ENCODE measurements around the gene TGFB1. TPM values are rescaled to one million over a fixed set of nuclear protein-coding genes. Genes with fewer than 3 reads are reported as not detected.
"Not testable (repeated sequence)": the region's sequence is repeated elsewhere in the genome, so short reads cannot be mapped to it uniquely, and the experiment has no call there.

TGFB1 gene
- total and polyA plus RNA-seq, 7 experiments from 2014 or later = 31.4 to 322 (median 97.4) TPM

DNA sequence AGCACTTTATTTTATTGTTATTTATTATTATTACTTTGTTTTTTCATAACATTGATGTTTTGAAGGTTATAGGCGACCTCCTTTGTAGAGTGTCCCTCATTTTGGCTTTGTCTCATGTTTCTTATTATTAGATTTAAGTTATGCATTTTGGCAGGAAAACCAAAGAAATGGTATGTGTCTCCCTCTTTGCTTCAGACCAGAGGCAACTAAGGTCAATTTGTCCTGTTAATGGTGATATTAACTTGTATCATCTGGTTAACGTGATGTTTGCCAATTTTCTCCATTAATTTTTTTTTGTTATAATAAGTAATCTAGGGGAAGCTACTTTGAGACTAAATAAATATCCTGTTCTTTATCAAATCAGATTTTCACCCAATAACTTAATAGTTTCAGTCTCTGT is 18.8 kb upstream of the TGFB1 start:
- Mint-ChIP-seq H3K36me3 (peaks cover 0 to 2% (median 0%) of the 10 kb centered on the region in 5 donors), H3K4me1 (peaks cover 11 to 21% (median 15%) of the 10 kb centered on the region in 7 donors), H3K4me3 (no peak overlapping the region), H3K27me3 (no peaks in the 10 kb centered on the region), H3K9me3 (no peaks in the 10 kb centered on the region), H3K27ac (no peak overlapping the region)
- no peaks in the 10 kb centered on the region for H3K9me3 ChIP-seq (ENCODE audit: control insufficient read depth in 2 of 3, low read length in 3 of 3)
- ChIA-PET CTCF (interaction anchor here (0.6 to 1.0 kb wide), 2 partner anchors 83 to 84 kb away, joined by 3 to 6 read pairs; no protein-coding TSS in a partner anchor), POLR2A (interaction anchor here (0.5 to 1.4 kb wide), 3 partner anchors 8 to 694 kb away, joined by 3 to 6 read pairs (median 4); partner anchors contain the start of gene B9D2)
- H3K4me1 ChIP-seq (ENCODE audit: control insufficient read depth in 2 of 2, insufficient read depth in 2 of 2, low read length in 2 of 2) = peaks cover 0 to 4% of the 10 kb centered on the region in 2 donors
- no peak overlapping the region for H3K4me3 ChIP-seq (ENCODE audit: low read length)
- no peaks in the 10 kb centered on the region for H3K27me3 ChIP-seq (ENCODE audit: control insufficient read depth in 2 of 2, insufficient read depth in 2 of 2, low read length in 2 of 2)
- intact Hi-C loops (cut with micrococcal nuclease) = no loop called here
- no peak overlapping the region for H3K27ac ChIP-seq (ENCODE audit: low read depth, low read length)
- DNase-seq (no peak), ATAC-seq (no peak)
- no peaks in the 10 kb centered on the region for H3K36me3 ChIP-seq (ENCODE audit: control insufficient read depth in 2 of 3, insufficient read depth in 3 of 3, low read length in 3 of 3)

DNA sequence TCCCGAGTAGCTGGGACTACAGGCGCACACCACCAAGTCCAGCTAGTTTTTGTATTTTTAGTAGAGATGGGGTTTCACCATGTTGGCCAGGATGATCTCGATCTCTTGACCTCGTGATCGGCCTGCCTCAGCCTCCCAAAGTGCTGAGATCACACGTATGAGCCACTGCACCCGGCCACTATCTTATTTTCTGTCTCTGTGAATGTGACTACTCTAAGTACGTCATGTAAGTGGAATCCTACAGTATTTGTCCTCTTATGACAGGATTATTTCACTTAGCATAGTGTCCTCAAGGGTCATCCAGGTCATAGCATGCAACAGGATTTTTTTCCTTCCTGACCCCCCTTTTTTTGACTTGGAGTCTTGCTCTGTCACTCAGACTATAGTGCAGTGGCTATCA is 17.8 kb upstream of the TGFB1 start:
- H3K27ac ChIP-seq (ENCODE audit: low read depth, low read length) = no peak overlapping the region
- no peaks in the 10 kb centered on the region for H3K36me3 ChIP-seq (ENCODE audit: control insufficient read depth in 2 of 3, insufficient read depth in 3 of 3, low read length in 3 of 3)
- Mint-ChIP-seq H3K9me3 (no peaks in the 10 kb centered on the region), H3K4me3 (no peak overlapping the region), H3K4me1 (peaks cover 1 to 20% (median 7%) of the 10 kb centered on the region in 7 donors), H3K36me3 (no peaks in the 10 kb centered on the region), H3K27me3 (no peaks in the 10 kb centered on the region), H3K27ac (peak overlapping the region in 1 of 9 donors; percentile 20)
- POLR2A ChIA-PET = interaction anchor here (0.7 kb wide), 1 partner anchor 78 kb away, joined by 3 read pairs; no protein-coding TSS in a partner anchor
- no peaks in the 10 kb centered on the region for H3K27me3 ChIP-seq (ENCODE audit: control insufficient read depth in 2 of 2, insufficient read depth in 2 of 2, low read length in 2 of 2)
- no peak for DNase-seq
- CTCF ChIA-PET = no interaction called here
- ATAC-seq = no peak
- H3K4me3 ChIP-seq (ENCODE audit: low read length) = no peak overlapping the region
- H3K4me1 ChIP-seq (ENCODE audit: control insufficient read depth in 2 of 2, insufficient read depth in 2 of 2, low read length in 2 of 2) = no peaks in the 10 kb centered on the region
- intact Hi-C loops (cut with micrococcal nuclease) = no loop called here
- H3K9me3 ChIP-seq (ENCODE audit: control insufficient read depth in 2 of 3, low read length in 3 of 3) = no peaks in the 10 kb centered on the region

DNA sequence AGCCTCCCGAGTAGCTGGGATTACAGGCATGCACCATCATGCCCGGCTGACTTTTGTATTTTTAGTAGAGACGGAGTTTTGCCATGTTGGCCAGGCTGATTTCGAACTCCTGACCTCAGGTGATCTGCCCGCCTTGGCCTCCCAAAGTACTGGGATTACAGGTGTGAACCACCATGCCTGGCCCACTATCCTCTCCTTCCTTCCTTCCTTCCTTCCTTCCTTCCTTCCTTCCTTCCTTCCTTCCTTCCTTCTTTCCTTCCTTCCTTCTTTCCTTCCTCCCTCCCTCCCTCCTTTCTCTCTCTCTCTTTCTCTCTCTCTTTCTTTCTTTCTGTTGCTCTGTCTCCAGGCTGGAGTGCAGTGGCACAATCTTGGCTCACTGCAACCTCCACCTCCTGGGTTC is 17.4 kb upstream of the TGFB1 start:
- intact Hi-C loops (cut with micrococcal nuclease); H3K27me3 Mint-ChIP-seq; CTCF ChIA-PET; ATAC-seq; H3K4me3 ChIP-seq (ENCODE audit: low read length); H3K9me3 Mint-ChIP-seq; H3K9me3 ChIP-seq (ENCODE audit: control insufficient read depth in 2 of 3, low read length in 3 of 3); H3K4me3 Mint-ChIP-seq; H3K27me3 ChIP-seq (ENCODE audit: control insufficient read depth in 2 of 2, insufficient read depth in 2 of 2, low read length in 2 of 2); H3K36me3 ChIP-seq (ENCODE audit: control insufficient read depth in 2 of 3, insufficient read depth in 3 of 3, low read length in 3 of 3); H3K4me1 ChIP-seq (ENCODE audit: control insufficient read depth in 2 of 2, insufficient read depth in 2 of 2, low read length in 2 of 2); DNase-seq; H3K36me3 Mint-ChIP-seq; H3K27ac ChIP-seq (ENCODE audit: low read depth, low read length): not testable (repeated sequence)
- peak overlapping the region in 1 of 9 donors; percentile 20 for H3K27ac Mint-ChIP-seq
- POLR2A ChIA-PET = interaction anchor here (0.7 kb wide), 2 partner anchors 78 to 551 kb away, joined by 3 to 5 read pairs; no protein-coding TSS in a partner anchor
- peaks cover 4 to 21% (median 8%) of the 10 kb centered on the region in 7 donors for H3K4me1 Mint-ChIP-seq

DNA sequence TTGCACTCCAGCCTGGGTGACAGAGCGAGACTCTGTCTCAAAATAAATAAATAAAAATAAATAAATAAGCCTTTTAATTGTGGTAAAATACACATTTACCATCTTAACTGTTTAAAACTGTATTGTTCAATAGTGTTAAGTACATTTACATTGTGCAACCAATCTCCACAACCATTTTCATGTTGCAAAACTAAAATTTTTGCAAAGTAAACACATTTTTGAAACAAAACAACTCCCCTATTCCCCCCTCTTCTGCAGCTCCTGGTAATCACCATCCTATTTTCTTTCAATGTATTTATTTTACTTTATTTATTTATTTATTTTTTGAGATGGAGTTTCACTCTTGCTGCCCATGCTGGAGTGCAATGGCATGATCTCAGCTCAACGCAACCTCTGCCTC is 16.0 kb upstream of the TGFB1 start:
- no peaks in the 10 kb centered on the region for H3K9me3 Mint-ChIP-seq
- H3K4me1 ChIP-seq (ENCODE audit: control insufficient read depth in 2 of 2, insufficient read depth in 2 of 2, low read length in 2 of 2) = peaks cover under 1 to 3% of the 10 kb centered on the region in 2 donors
- H3K9me3 ChIP-seq (ENCODE audit: control insufficient read depth in 2 of 3, low read length in 3 of 3) = no peaks in the 10 kb centered on the region
- no peaks in the 10 kb centered on the region for H3K27me3 ChIP-seq (ENCODE audit: control insufficient read depth in 2 of 2, insufficient read depth in 2 of 2, low read length in 2 of 2)
- no peaks in the 10 kb centered on the region for H3K27me3 Mint-ChIP-seq
- ChIA-PET CTCF (interaction anchor here (0.6 kb wide), 1 partner anchor 1978 kb away, joined by 3 read pairs; no protein-coding TSS in a partner anchor), POLR2A (no interaction called here)
- H3K27ac Mint-ChIP-seq = no peak overlapping the region
- intact Hi-C loops (cut with micrococcal nuclease) = no loop called here
- no peaks in the 10 kb centered on the region for H3K36me3 ChIP-seq (ENCODE audit: control insufficient read depth in 2 of 3, insufficient read depth in 3 of 3, low read length in 3 of 3)
- peaks cover 5 to 19% (median 9%) of the 10 kb centered on the region in 7 donors for H3K4me1 Mint-ChIP-seq
- DNase-seq (no peak), ATAC-seq (no peak)
- peaks cover 0 to 3% (median 0%) of the 10 kb centered on the region in 5 donors for H3K36me3 Mint-ChIP-seq
- no peak overlapping the region for H3K27ac ChIP-seq (ENCODE audit: low read depth, low read length)
- H3K4me3 ChIP-seq (ENCODE audit: low read length) = no peak overlapping the region
- no peak overlapping the region for H3K4me3 Mint-ChIP-seq

DNA sequence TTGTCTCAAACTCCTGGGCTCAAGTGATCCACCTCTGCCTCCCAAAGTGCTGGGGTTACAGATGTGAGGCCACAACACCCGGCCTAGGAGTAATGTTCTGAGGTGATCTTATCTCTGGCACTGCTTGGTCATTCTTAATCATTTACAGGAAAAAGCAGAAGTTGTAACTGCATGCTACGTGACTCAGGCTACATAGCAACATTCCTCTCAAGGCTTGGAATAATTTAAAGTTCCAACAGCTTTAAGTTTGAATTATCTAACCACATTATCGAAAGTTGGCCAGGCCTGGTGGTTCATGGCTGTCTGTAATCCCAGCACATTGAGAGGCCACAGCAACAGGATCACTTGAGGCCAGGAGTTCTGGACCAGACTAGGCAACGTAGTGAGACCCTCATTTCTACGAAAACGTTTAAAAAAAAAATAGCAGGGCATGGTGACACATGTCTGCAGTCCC is 14.2 kb upstream of the TGFB1 start:
- no peak overlapping the region for H3K27ac Mint-ChIP-seq
- no peak overlapping the region for H3K27ac ChIP-seq (ENCODE audit: low read depth, low read length)

DNA sequence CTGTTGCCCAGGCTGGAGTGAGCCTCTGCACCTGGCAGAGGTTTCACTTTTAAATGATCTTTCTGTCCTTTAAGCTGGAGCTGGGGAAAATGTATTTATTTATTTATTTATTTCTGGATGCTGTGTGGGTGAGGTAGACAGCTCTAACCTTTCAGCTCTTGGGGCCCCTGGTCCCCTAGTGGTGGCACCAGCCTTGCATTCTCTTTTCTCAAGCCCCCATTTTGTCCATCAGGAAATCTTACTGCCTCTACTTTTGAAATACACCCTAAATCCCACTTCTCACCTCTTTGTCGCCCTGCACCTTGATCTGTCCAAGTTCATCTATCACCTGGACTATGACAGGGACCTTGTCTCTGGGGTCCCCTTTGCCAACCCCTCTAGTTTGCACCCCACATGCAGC is 12.4 kb upstream of the TGFB1 start:
- Histone ChIP-seq H3K27me3 (ENCODE audit: control insufficient read depth in 2 of 2, insufficient read depth in 2 of 2, low read length in 2 of 2) (no peaks in the 10 kb centered on the region), H3K4me3 (ENCODE audit: low read length) (no peak overlapping the region), H3K36me3 (ENCODE audit: control insufficient read depth in 2 of 3, insufficient read depth in 3 of 3, low read length in 3 of 3) (no peaks in the 10 kb centered on the region), H3K27ac (ENCODE audit: low read depth, low read length) (no peak overlapping the region), H3K4me1 (ENCODE audit: control insufficient read depth in 2 of 2, insufficient read depth in 2 of 2, low read length in 2 of 2) (peaks cover 15 to 18% of the 10 kb centered on the region in 2 donors), H3K9me3 (ENCODE audit: control insufficient read depth in 2 of 3, low read length in 3 of 3) (no peaks in the 10 kb centered on the region)
- peak overlapping the region in 7 of 10 donors; percentile 12 to 59 (median 48) for H3K4me3 Mint-ChIP-seq
- no peak for ATAC-seq
- no peak for DNase-seq
- peaks cover 14 to 33% (median 29%) of the 10 kb centered on the region in 7 donors for H3K4me1 Mint-ChIP-seq
- H3K9me3 Mint-ChIP-seq = no peaks in the 10 kb centered on the region
- H3K36me3 Mint-ChIP-seq = peaks cover 0 to 6% (median 3%) of the 10 kb centered on the region in 5 donors
- H3K27me3 Mint-ChIP-seq = no peaks in the 10 kb centered on the region
- H3K27ac Mint-ChIP-seq = peak overlapping the region in 4 of 9 donors; percentile 16 to 73 (median 45)
- ChIA-PET CTCF (interaction anchor here (0.6 to 4.2 kb wide), 5 partner anchors 11 to 932 kb away, joined by 3 to 39 read pairs (median 4); partner anchors contain the start of gene TGFB1), POLR2A (interaction anchor here (0.5 to 5.2 kb wide), 6 partner anchors 13 to 183 kb away, joined by 4 to 127 read pairs (median 14); partner anchors contain the start of genes BCKDHA, EXOSC5, HNRNPUL1 and TGFB1)
- intact Hi-C loops (cut with micrococcal nuclease) = no loop called here

More for the DNA sequence above, 14.2 kb upstream of the TGFB1 start:
- no peak for DNase-seq
- no peaks in the 10 kb centered on the region for H3K9me3 ChIP-seq (ENCODE audit: control insufficient read depth in 2 of 3, low read length in 3 of 3)
- Mint-ChIP-seq H3K4me3 (no peak overlapping the region), H3K9me3 (no peaks in the 10 kb centered on the region), H3K27me3 (no peaks in the 10 kb centered on the region), H3K36me3 (peaks cover 0 to 6% (median 3%) of the 10 kb centered on the region in 5 donors), H3K4me1 (peaks cover 7 to 30% (median 25%) of the 10 kb centered on the region in 7 donors)
- ATAC-seq = no peak
- POLR2A ChIA-PET = interaction anchor here (1.4 kb wide), 1 partner anchor 19 kb away, joined by 3 read pairs; no protein-coding TSS in a partner anchor
- H3K36me3 ChIP-seq (ENCODE audit: control insufficient read depth in 2 of 3, insufficient read depth in 3 of 3, low read length in 3 of 3) = no peaks in the 10 kb centered on the region
- intact Hi-C loops (cut with micrococcal nuclease) = no loop called here
- H3K27me3 ChIP-seq (ENCODE audit: control insufficient read depth in 2 of 2, insufficient read depth in 2 of 2, low read length in 2 of 2) = no peaks in the 10 kb centered on the region
- H3K4me1 ChIP-seq (ENCODE audit: control insufficient read depth in 2 of 2, insufficient read depth in 2 of 2, low read length in 2 of 2) = peaks cover 14 to 16% of the 10 kb centered on the region in 2 donors
- CTCF ChIA-PET = no interaction called here
- no peak overlapping the region for H3K4me3 ChIP-seq (ENCODE audit: low read length)
